Neural progenitor cell (in vitro differentiated cells): ENCODE results near the gene EFCAB11. TPM values are rescaled to one million over a fixed set of nuclear protein-coding genes. Genes with fewer than 3 reads are reported as not detected.
A peak's percentile ranks its signal among the peaks of the same experiment; 100 is the strongest.

ENCODE experiments used
- DNase-seq: peaks from one replicate; pipeline ENCODE4 v3.0.0-alpha.2; 2016; ENCODE audit warnings: low spot score
- H2AFZ ChIP-seq: fragments of 200-600 bp; sonication (generic); replicated peaks from 2 replicates; pipeline ENCODE4 v1.6.1; 2016; ENCODE audit warnings: antibody characterized with exemption
- H3F3A ChIP-seq: fragments of 200-600 bp; sonication (generic); 2 replicates; pipeline ENCODE4 v1.6.1; 2016; ENCODE audit warnings: antibody characterized with exemption, low read depth
- H3K27ac ChIP-seq: fragments of 200-600 bp; sonication (generic); 2 replicates; pipeline ENCODE4 v1.5.1; 2016; ENCODE audit warnings: mild to moderate bottlenecking
- H3K27me3 ChIP-seq: fragments of 200-600 bp; sonication (generic); 2 replicates; pipeline ENCODE4 v1.6.1; 2016; ENCODE audit warnings: mild to moderate bottlenecking, moderate library complexity
- H3K36me3 ChIP-seq: fragments of 200-600 bp; sonication (generic); 2 replicates; pipeline ENCODE4 v1.5.1; 2016
- H3K4me1 ChIP-seq: fragments of 200-600 bp; sonication (generic); 2 replicates; pipeline ENCODE4 v1.6.1; 2016; ENCODE audit warnings: mixed run types
- H3K4me2 ChIP-seq: fragments of 200-600 bp; sonication (generic); 2 replicates; pipeline ENCODE4 v1.6.1; 2016
- H3K4me3 ChIP-seq: fragments of 200-600 bp; sonication (generic); 2 replicates; pipeline ENCODE4 v1.5.1; 2016
- H3K79me2 ChIP-seq: fragments of 200-600 bp; sonication (generic); 2 replicates; pipeline ENCODE4 v1.6.1; 2016; ENCODE audit warnings: low read depth
- H3K9ac ChIP-seq: fragments of 200-600 bp; sonication (generic); 2 replicates; pipeline ENCODE4 v1.6.1; 2016
- H3K9me3 ChIP-seq: fragments of 200-600 bp; sonication (generic); 2 replicates; pipeline ENCODE4 v1.5.1; 2016; ENCODE audit warnings: low read depth
- H4K20me1 ChIP-seq: fragments of 200-600 bp; sonication (generic); 2 replicates; pipeline ENCODE4 v1.6.1; 2016; ENCODE audit warnings: low read depth
- H3K27ac Mint-ChIP-seq: 3 replicates; pipeline ENCODE4 v1.8.0; 2021; ENCODE audit warnings: mixed read lengths
- H3K27me3 Mint-ChIP-seq: 2 replicates; pipeline ENCODE4 v1.8.0; 2022; ENCODE audit warnings: low read depth, mild to moderate bottlenecking, inconsistent platforms, moderate library complexity, mixed read lengths; ENCODE audit not compliant: insufficient read depth
- H3K36me3 Mint-ChIP-seq: 3 replicates; pipeline ENCODE4 v1.8.0; 2021; ENCODE audit warnings: mixed read lengths
- H3K4me1 Mint-ChIP-seq: 3 replicates; pipeline ENCODE4 v1.8.0; 2021; ENCODE audit warnings: mixed read lengths
- H3K4me3 Mint-ChIP-seq: 3 replicates; pipeline ENCODE4 v1.8.0; 2021; ENCODE audit warnings: mild to moderate bottlenecking, moderate library complexity, mixed read lengths
- H3K9me3 Mint-ChIP-seq: 3 replicates; pipeline ENCODE4 v1.8.0; 2020; ENCODE audit warnings: mixed read lengths
- CTCF ChIP-seq: fragments of 200-600 bp; sonication (generic); IDR thresholded peaks from 2 replicates; pipeline ENCODE4 v1.5.1; 2017; ENCODE audit warnings: antibody characterized with exemption, mild to moderate bottlenecking
- EZH2 ChIP-seq: fragments of 200-600 bp; sonication (generic); IDR thresholded peaks from 2 replicates; pipeline ENCODE4 v1.6.1; 2017; ENCODE audit warnings: antibody characterized with exemption, mild to moderate bottlenecking, moderate library complexity
- EZH2phosphoT487 ChIP-seq: fragments of 200-600 bp; sonication (generic); IDR thresholded peaks from 2 replicates; pipeline ENCODE4 v1.6.1; 2017; ENCODE audit warnings: antibody characterized with exemption
- total RNA-seq: library from RNA; depleted of rRNA; stranded (reverse); fragments of >200 nt; gene quantifications from 2 replicates; pipeline ENCODE4 v1.2.3, GENCODE V29; 2015; ENCODE audit warnings: low replicate concordance

EFCAB11 gene
- total RNA-seq, 1 donor from 2014 or later: 27.6 TPM

GRCh38 chr14:89773151-89773550 is 181.4 kb downstream of the EFCAB11 start:
- no peak for DNase-seq
- H3K27me3 Mint-ChIP-seq: peaks cover 3% of the 10 kb centered on the region
- no peak overlapping the region for H3K4me3 Mint-ChIP-seq
- TF ChIP-seq EZH2 (no peak), EZH2phosphoT487 (no peak), CTCF (no peak)
- no peaks in the 10 kb centered on the region for H3K36me3 Mint-ChIP-seq
- no peaks in the 10 kb centered on the region for H3F3A ChIP-seq
- H3K9me3 Mint-ChIP-seq: no peaks in the 10 kb centered on the region
- H2AFZ ChIP-seq: peak overlapping the region; percentile 15
- no peaks in the 10 kb centered on the region for H3K79me2 ChIP-seq
- no peak overlapping the region for H3K4me2 ChIP-seq
- no peak overlapping the region for H3K27ac Mint-ChIP-seq
- no peaks in the 10 kb centered on the region for H3K27me3 ChIP-seq
- H3K36me3 ChIP-seq: no peaks in the 10 kb centered on the region
- H3K4me1 ChIP-seq: peaks cover 20% of the 10 kb centered on the region
- H3K4me1 Mint-ChIP-seq: peaks cover 11% of the 10 kb centered on the region
- no peak overlapping the region for H3K9ac ChIP-seq
- no peak overlapping the region for H3K27ac ChIP-seq
- no peaks in the 10 kb centered on the region for H4K20me1 ChIP-seq
- H3K4me3 ChIP-seq: no peak overlapping the region
- H3K9me3 ChIP-seq: no peaks in the 10 kb centered on the region

- H3K4me3 Mint-ChIP-seq: no peak overlapping the region
- Histone ChIP-seq H4K20me1 (no peaks in the 10 kb centered on the region), H3K27ac (no peak overlapping the region), H3K4me1 (peaks cover 20% of the 10 kb centered on the region), H3K27me3 (no peaks in the 10 kb centered on the region), H3K9me3 (no peaks in the 10 kb centered on the region), H3K36me3 (no peaks in the 10 kb centered on the region), H2AFZ (peak overlapping the region; percentile 20), H3K79me2 (no peaks in the 10 kb centered on the region), H3K9ac (no peak overlapping the region), H3K4me3 (no peak overlapping the region), H3F3A (no peaks in the 10 kb centered on the region), H3K4me2 (no peak overlapping the region)
- peaks cover 1% of the 10 kb centered on the region for H3K9me3 Mint-ChIP-seq
- H3K4me1 Mint-ChIP-seq: peaks cover 11% of the 10 kb centered on the region
- H3K27ac Mint-ChIP-seq: no peak overlapping the region
- TF ChIP-seq EZH2 (no peak), CTCF (no peak), EZH2phosphoT487 (no peak)
- DNase-seq: no peak
- no peaks in the 10 kb centered on the region for H3K27me3 Mint-ChIP-seq
- H3K36me3 Mint-ChIP-seq: no peaks in the 10 kb centered on the region
Observed at GRCh38 chr14:89771251-89771650, 183.3 kb downstream of the EFCAB11 start.

GRCh38 chr14:89767861-89768268 is 186.7 kb downstream of the EFCAB11 start:
- DNase-seq: peak; percentile 62
- no peaks in the 10 kb centered on the region for H3K27me3 ChIP-seq
- Mint-ChIP-seq H3K4me3 (no peak overlapping the region), H3K36me3 (no peaks in the 10 kb centered on the region), H3K4me1 (no peaks in the 10 kb centered on the region), H3K27me3 (no peaks in the 10 kb centered on the region), H3K27ac (peak overlapping the region; percentile 7), H3K9me3 (peaks cover 2% of the 10 kb centered on the region)
- TF ChIP-seq EZH2phosphoT487 (no peak), CTCF (peak; percentile 71)
- no peaks in the 10 kb centered on the region for H4K20me1 ChIP-seq
- no peak overlapping the region for H3K4me3 ChIP-seq
- no peaks in the 10 kb centered on the region for H3K4me1 ChIP-seq
- H3F3A ChIP-seq: no peaks in the 10 kb centered on the region
- no peak overlapping the region for H3K27ac ChIP-seq
- no peaks in the 10 kb centered on the region for H3K9me3 ChIP-seq
- H3K9ac ChIP-seq: no peak overlapping the region
- no peaks in the 10 kb centered on the region for H3K36me3 ChIP-seq
- no peak overlapping the region for H3K4me2 ChIP-seq
- no peaks in the 10 kb centered on the region for H3K79me2 ChIP-seq
- no peak overlapping the region for H2AFZ ChIP-seq
